OCI-LY7 (cell line): ENCODE measurements around the gene NRROS. TPM values are rescaled to one million over a fixed set of nuclear protein-coding genes. Genes with fewer than 3 reads are reported as not detected.

Experiments used
- BruUV-seq: library from RNA; stranded (reverse); fragments of 400-500 nt; replicated peaks from 2 replicates; lab custom pipeline; 2021; lab: Mats Ljungman, UMichigan
- CTCF ChIA-PET: fragments of 300-600 bp; sonication (Branson Sonifier 250); formaldehyde crosslinking; loops from one replicate; lab custom pipeline; 2022; ENCODE audit warnings: antibody characterized with exemption; ENCODE audit not compliant: unreplicated experiment; lab: Charles Lee
- POLR2A ChIA-PET: fragments of 300-600 bp; sonication (Branson Sonifier 250); formaldehyde crosslinking; loops from one replicate; lab custom pipeline; 2022; ENCODE audit warnings: antibody characterized with exemption; lab: Charles Lee
- DNase-seq: peaks from one replicate; pipeline ENCODE4 v3.0.0-alpha.2; 2015; ENCODE audit warnings: low spot score
- H2AFZ ChIP-seq: fragments of 200-600 bp; sonication (generic), shearing (Covaris generic); 2 replicates; pipeline ENCODE4 v1.6.1; 2014; ENCODE audit warnings: mild to moderate bottlenecking, antibody characterized with exemption, low read length, moderate library complexity
- H3K27ac ChIP-seq: fragments of 200-600 bp; sonication (generic); 2 replicates; pipeline ENCODE4 v1.5.1; 2014; ENCODE audit warnings: mixed run types, low read depth, mild to moderate bottlenecking, moderate library complexity, low read length, inconsistent platforms; ENCODE audit not compliant: poor library complexity, severe bottlenecking
- H3K36me3 ChIP-seq: fragments of 200-600 bp; sonication (generic); 2 replicates; pipeline ENCODE4 v1.6.1; 2014; ENCODE audit warnings: mild to moderate bottlenecking, antibody characterized with exemption, low read length, moderate library complexity, mixed read lengths; ENCODE audit not compliant: insufficient read depth
- H3K4me1 ChIP-seq: fragments of 200-600 bp; sonication (generic); 2 replicates; pipeline ENCODE4 v1.5.1; 2014; ENCODE audit warnings: mild to moderate bottlenecking, low read length; ENCODE audit not compliant: insufficient read depth, poor library complexity, severe bottlenecking
- H3K4me2 ChIP-seq: fragments of 200-600 bp; sonication (generic); 2 replicates; pipeline ENCODE4 v1.6.1; 2014; ENCODE audit warnings: mild to moderate bottlenecking, low read length
- H3K4me3 ChIP-seq: fragments of 200-600 bp; sonication (generic); 2 replicates; pipeline ENCODE4 v1.5.1; 2014; ENCODE audit warnings: mild to moderate bottlenecking, low read depth, low read length; ENCODE audit not compliant: poor library complexity, severe bottlenecking
- H3K79me2 ChIP-seq: fragments of 200-600 bp; sonication (generic); 2 replicates; pipeline ENCODE4 v1.6.1; 2016; ENCODE audit warnings: low read depth, mild to moderate bottlenecking, low read length, moderate library complexity, mixed read lengths; ENCODE audit not compliant: insufficient read depth
- H3K9me2 ChIP-seq: fragments of 200-600 bp; sonication (generic); 2 replicates; pipeline ENCODE4 v1.6.1; 2016; ENCODE audit warnings: mild to moderate bottlenecking, low read length, mixed read lengths; ENCODE audit not compliant: insufficient read depth
- H3K9me3 ChIP-seq: fragments of 200-600 bp; sonication (generic); 2 replicates; pipeline ENCODE4 v1.6.1; 2014; ENCODE audit warnings: mild to moderate bottlenecking, mixed run types, low read length, mixed read lengths
- H4K20me1 ChIP-seq: fragments of 200-600 bp; sonication (generic); 2 replicates; pipeline ENCODE4 v1.6.1; 2014; ENCODE audit warnings: mild to moderate bottlenecking, antibody characterized with exemption, low read length, moderate library complexity, mixed read lengths; ENCODE audit not compliant: insufficient read depth
- CTCF ChIP-seq: fragments of 200-600 bp; sonication (generic); conservative IDR thresholded peaks from 2 replicates; pipeline ENCODE4 v1.5.1; 2014; ENCODE audit warnings: mild to moderate bottlenecking, antibody characterized with exemption, low read length, moderate library complexity, mixed read lengths
- EZH2phosphoT487 ChIP-seq: fragments of 200-600 bp; sonication (generic); IDR thresholded peaks from 2 replicates; pipeline ENCODE4 v1.6.1; 2018; ENCODE audit warnings: low read depth, borderline replicate concordance, mild to moderate bottlenecking, mixed run types, antibody characterized with exemption, low read length, moderate library complexity, mixed read lengths
- intact Hi-C: fragments of 100-400 bp; cut with micrococcal nuclease; formaldehyde crosslinking; loops from one replicate; pipeline ENCODE4 v1.10.0; 2022; ENCODE audit not compliant: unreplicated experiment
- total RNA-seq, 2 experiments: library from RNA; depleted of rRNA in 1 of 2; stranded (reverse); fragments of >200 nt in 1 of 2; shearing (Covaris generic) in 1 of 2; gene quantifications; 2 replicates each; pipeline ENCODE4 v1.2.3, GENCODE V29; 2014 to 2022

The NRROS gene
- total RNA-seq, 2 experiments from 2014 or later: 1.1 to 3.8 TPM

- no peaks in the 10 kb centered on the region for H3K9me3 ChIP-seq
- H3K9me2 ChIP-seq: no peaks in the 10 kb centered on the region
- POLR2A ChIA-PET: interaction anchor here (0.7 kb wide), 1 partner anchor 169 kb away, joined by 3 read pairs; no protein-coding TSS in a partner anchor
- H3K79me2 ChIP-seq: no peaks in the 10 kb centered on the region
- TF ChIP-seq CTCF (no peak), EZH2phosphoT487 (no peak)
- H3K4me3 ChIP-seq: no peak overlapping the region
- no peaks in the 10 kb centered on the region for H3K4me1 ChIP-seq
- CTCF ChIA-PET: no interaction called here
- BruUV-seq: no TSS peak
- no peaks in the 10 kb centered on the region for H4K20me1 ChIP-seq
- intact Hi-C loops: no loop called here
- no peak overlapping the region for H3K4me2 ChIP-seq
- no peaks in the 10 kb centered on the region for H3K36me3 ChIP-seq
- no peak overlapping the region for H2AFZ ChIP-seq
- H3K27ac ChIP-seq: no peak overlapping the region
- DNase-seq: no peak
Observed at GRCh38 chr3:196677353-196677752, 37.9 kb downstream of the NRROS start.

GRCh38 chr3:196677931-196678330 lies 38.4 kb downstream of the NRROS start:
- TF ChIP-seq EZH2phosphoT487 (no peak), CTCF (no peak)
- no peak overlapping the region for H3K4me2 ChIP-seq
- no peaks in the 10 kb centered on the region for H3K79me2 ChIP-seq
- no peaks in the 10 kb centered on the region for H3K36me3 ChIP-seq
- H3K4me3 ChIP-seq: no peak overlapping the region
- no TSS peak for BruUV-seq
- no peak overlapping the region for H2AFZ ChIP-seq
- POLR2A ChIA-PET: no interaction called here
- H3K27ac ChIP-seq: no peak overlapping the region
- H3K9me2 ChIP-seq: no peaks in the 10 kb centered on the region
- intact Hi-C loops: no loop called here
- CTCF ChIA-PET: no interaction called here
- no peaks in the 10 kb centered on the region for H4K20me1 ChIP-seq
- H3K4me1 ChIP-seq: no peaks in the 10 kb centered on the region
- DNase-seq: no peak
- no peaks in the 10 kb centered on the region for H3K9me3 ChIP-seq
